Measurements from ENCODE around the gene FSHR. TPM values are rescaled to one million over a fixed set of nuclear protein-coding genes. Genes with fewer than 3 reads are reported as not detected.

Gene FSHR
- total and polyA plus RNA-seq, 2 donors, result not detected

DNA sequence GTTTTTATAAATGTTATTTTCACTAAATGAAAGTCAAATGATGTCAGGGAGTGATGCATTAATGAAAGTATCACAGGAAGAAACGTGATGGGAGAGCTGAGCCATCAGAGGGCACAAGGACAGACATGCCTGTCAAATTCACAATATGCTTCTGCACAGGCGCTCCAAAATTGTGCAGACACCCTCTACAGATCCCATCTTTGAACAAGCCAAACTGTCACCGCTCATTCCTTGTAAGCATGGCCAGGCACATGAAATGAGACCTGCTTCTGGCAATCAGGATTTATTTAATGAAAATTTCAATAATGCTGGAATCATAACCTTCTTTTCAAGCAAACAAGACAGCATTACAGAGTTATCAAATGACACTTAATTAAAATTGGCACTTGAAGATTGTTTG is 20.4 kb upstream of the FSHR start:
- Histone ChIP-seq H3K36me3 (ENCODE audit: control insufficient read depth in 2 of 2, insufficient read depth in 2 of 2, low read length in 1 of 2) (no peaks in the 10 kb centered on the region), H3K4me3 (ENCODE audit: low read length in 2 of 2) (no peak overlapping the region), H3K4me1 (ENCODE audit: control insufficient read depth in 2 of 2, insufficient read depth in 2 of 2, low read length in 2 of 2) (no peaks in the 10 kb centered on the region), H3K9me3 (ENCODE audit: control insufficient read depth in 2 of 2, insufficient read depth in 1 of 2, low read length in 1 of 2) (no peaks in the 10 kb centered on the region), H3K27ac (ENCODE audit: low read depth in 1 of 2, low read length in 1 of 2) (no peak overlapping the region), H3K27me3 (ENCODE audit: control insufficient read depth in 2 of 2, insufficient read depth in 1 of 2, low read length in 1 of 2) (no peaks in the 10 kb centered on the region)
- no peak for DNase-seq (ENCODE audit: low read depth in 6 of 9, low spot score in 9 of 9)
- 89% methylated on average over 3 of the region's 3 CpGs for WGBS

DNA sequence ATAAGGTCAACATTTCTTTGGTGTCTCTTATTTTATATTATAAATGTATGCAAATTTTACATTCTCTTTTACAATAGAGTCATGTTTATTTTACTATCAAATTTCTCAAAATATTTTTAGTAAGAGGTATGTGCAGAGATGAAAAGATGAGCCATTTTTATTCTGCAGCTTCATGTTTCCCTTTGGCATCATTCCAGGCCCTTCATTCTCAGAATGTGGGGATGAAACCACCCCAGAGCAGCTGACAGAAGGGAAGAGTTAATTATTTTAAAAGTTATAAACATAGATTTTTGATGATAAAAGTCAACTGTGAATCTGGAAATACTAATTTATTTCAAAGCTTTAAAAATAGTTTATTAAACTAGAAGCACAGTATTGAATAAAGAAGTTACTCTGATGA is 12.8 kb upstream of the FSHR start:
- no peaks in the 10 kb centered on the region for H3K4me1 ChIP-seq (ENCODE audit: control insufficient read depth in 2 of 2, insufficient read depth in 2 of 2, low read length in 2 of 2)
- no peaks in the 10 kb centered on the region for H3K36me3 ChIP-seq (ENCODE audit: control insufficient read depth in 2 of 2, insufficient read depth in 2 of 2, low read length in 1 of 2)
- no peak for DNase-seq (ENCODE audit: low read depth in 6 of 9, low spot score in 9 of 9)
- H3K9me3 ChIP-seq (ENCODE audit: control insufficient read depth in 2 of 2, insufficient read depth in 1 of 2, low read length in 1 of 2), result no peaks in the 10 kb centered on the region
- H3K27ac ChIP-seq (ENCODE audit: low read depth in 1 of 2, low read length in 1 of 2), result no peak overlapping the region
- H3K27me3 ChIP-seq (ENCODE audit: control insufficient read depth in 2 of 2, insufficient read depth in 1 of 2, low read length in 1 of 2), result no peaks in the 10 kb centered on the region
- H3K4me3 ChIP-seq (ENCODE audit: low read length in 2 of 2), result no peak overlapping the region

DNA sequence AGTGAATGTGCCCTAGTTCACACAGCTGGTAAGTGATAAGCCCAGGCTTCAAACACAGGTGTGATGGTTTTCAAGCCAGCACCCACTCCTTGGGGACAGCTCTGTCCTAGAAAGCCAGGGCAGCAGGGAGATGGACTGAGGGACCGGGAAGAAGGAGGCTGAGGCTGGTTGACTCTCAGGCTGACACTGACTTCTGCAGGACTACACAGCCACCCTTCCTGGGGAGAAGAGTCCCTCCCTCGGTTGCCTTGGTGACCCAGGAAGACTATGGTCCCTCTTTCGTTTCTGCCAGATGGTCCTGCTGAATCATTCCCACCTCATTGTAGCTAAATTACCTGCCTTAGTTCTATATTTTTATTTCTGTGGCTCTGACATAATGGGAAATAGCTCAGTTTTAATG is 11.3 kb upstream of the FSHR start:
- Histone ChIP-seq H3K4me3 (ENCODE audit: low read length in 2 of 2) (no peak overlapping the region), H3K27me3 (ENCODE audit: control insufficient read depth in 2 of 2, insufficient read depth in 1 of 2, low read length in 1 of 2) (no peaks in the 10 kb centered on the region), H3K4me1 (ENCODE audit: control insufficient read depth in 2 of 2, insufficient read depth in 2 of 2, low read length in 2 of 2) (no peaks in the 10 kb centered on the region), H3K27ac (ENCODE audit: low read depth in 1 of 2, low read length in 1 of 2) (no peak overlapping the region), H3K36me3 (ENCODE audit: control insufficient read depth in 2 of 2, insufficient read depth in 2 of 2, low read length in 1 of 2) (no peaks in the 10 kb centered on the region), H3K9me3 (ENCODE audit: control insufficient read depth in 2 of 2, insufficient read depth in 1 of 2, low read length in 1 of 2) (no peaks in the 10 kb centered on the region)
- 60% methylated on average over 3 of the region's 3 CpGs for WGBS
- no peak for DNase-seq (ENCODE audit: low read depth in 6 of 9, low spot score in 9 of 9)

DNA sequence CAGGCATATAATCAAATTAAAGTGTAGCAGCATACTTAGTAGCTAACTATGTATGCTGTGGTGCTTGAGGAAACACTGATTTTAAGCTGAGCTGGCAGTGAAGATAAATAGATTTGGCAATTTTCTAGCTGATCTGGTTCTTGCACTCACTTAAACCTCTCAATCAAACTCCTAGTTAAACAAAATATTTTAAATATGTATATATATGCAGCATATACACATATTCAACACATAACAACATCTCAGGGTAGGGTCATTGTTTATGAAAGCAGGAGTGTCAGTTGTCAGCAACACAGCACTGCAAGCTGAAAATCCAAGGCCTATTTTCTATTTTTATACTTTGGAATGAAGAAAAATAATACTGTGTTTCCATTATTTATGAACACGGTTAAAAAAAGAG is 10.4 kb upstream of the FSHR start:
- no peaks in the 10 kb centered on the region for H3K4me1 ChIP-seq (ENCODE audit: control insufficient read depth in 2 of 2, insufficient read depth in 2 of 2, low read length in 2 of 2)
- H3K36me3 ChIP-seq (ENCODE audit: control insufficient read depth in 2 of 2, insufficient read depth in 2 of 2, low read length in 1 of 2), result no peaks in the 10 kb centered on the region
- DNase-seq (ENCODE audit: low read depth in 6 of 9, low spot score in 9 of 9), result no peak
- H3K27ac ChIP-seq (ENCODE audit: low read depth in 1 of 2, low read length in 1 of 2), result no peak overlapping the region
- H3K9me3 ChIP-seq (ENCODE audit: control insufficient read depth in 2 of 2, insufficient read depth in 1 of 2, low read length in 1 of 2), result no peaks in the 10 kb centered on the region
- H3K4me3 ChIP-seq (ENCODE audit: low read length in 2 of 2), result no peak overlapping the region
- no peaks in the 10 kb centered on the region for H3K27me3 ChIP-seq (ENCODE audit: control insufficient read depth in 2 of 2, insufficient read depth in 1 of 2, low read length in 1 of 2)
- 77% methylated on average over 1 of the region's 1 CpG for WGBS

DNA sequence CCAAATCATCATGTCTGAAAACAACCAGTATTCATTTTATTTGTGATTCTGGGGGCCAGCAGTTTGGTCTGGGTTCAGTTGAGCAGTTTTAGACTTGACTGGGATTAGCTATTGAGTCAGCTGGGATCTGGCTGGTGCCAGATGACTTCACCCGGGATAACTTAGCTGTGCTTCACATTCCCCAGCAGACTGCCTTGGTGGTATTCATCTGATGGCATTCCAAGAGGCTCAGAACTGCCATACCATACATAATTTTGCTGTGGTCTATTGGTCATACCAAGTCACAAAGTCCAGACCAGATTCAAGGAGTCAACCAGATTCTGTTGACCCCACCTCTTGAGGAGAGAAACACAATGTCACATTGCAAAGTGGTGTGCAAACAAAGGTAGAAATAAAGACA is 7.8 kb upstream of the FSHR start:
- WGBS, result 93% methylated on average over 1 of the region's 1 CpG
- Histone ChIP-seq H3K4me1 (ENCODE audit: control insufficient read depth in 2 of 2, insufficient read depth in 2 of 2, low read length in 2 of 2) (no peaks in the 10 kb centered on the region), H3K27me3 (ENCODE audit: control insufficient read depth in 2 of 2, insufficient read depth in 1 of 2, low read length in 1 of 2) (no peaks in the 10 kb centered on the region), H3K36me3 (ENCODE audit: control insufficient read depth in 2 of 2, insufficient read depth in 2 of 2, low read length in 1 of 2) (no peaks in the 10 kb centered on the region), H3K27ac (ENCODE audit: low read depth in 1 of 2, low read length in 1 of 2) (no peak overlapping the region), H3K9me3 (ENCODE audit: control insufficient read depth in 2 of 2, insufficient read depth in 1 of 2, low read length in 1 of 2) (no peaks in the 10 kb centered on the region), H3K4me3 (ENCODE audit: low read length in 2 of 2) (no peak overlapping the region)
- no peak for DNase-seq (ENCODE audit: low read depth in 6 of 9, low spot score in 9 of 9)

DNA sequence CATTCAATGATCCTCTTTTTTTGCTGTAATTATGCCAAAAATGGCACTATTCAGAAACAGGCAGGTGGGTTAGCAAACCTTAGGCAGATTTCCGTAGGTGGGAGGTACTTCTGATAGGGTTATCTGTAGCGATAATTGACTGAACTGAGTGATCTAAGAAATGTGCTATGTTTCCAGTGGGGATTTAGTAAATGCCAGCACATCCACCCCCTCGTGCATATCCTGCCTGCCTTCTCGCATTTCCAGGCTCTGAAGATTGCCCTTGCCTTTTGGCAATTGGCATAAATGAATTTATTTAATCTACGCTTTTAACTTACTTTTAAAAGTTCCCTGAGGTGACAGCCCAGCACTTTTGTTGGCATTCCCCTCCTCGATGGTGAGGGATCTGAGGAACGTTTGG is 576 bp upstream of the FSHR start:
- H3K9me3 ChIP-seq (ENCODE audit: control insufficient read depth in 2 of 2, insufficient read depth in 1 of 2, low read length in 1 of 2), result no peaks in the 10 kb centered on the region
- H3K4me3 ChIP-seq (ENCODE audit: low read length in 2 of 2), result no peak overlapping the region
- no peak for DNase-seq (ENCODE audit: low read depth in 6 of 9, low spot score in 9 of 9)
- 75% methylated on average over 7 of the region's 7 CpGs for WGBS
- H3K36me3 ChIP-seq (ENCODE audit: control insufficient read depth in 2 of 2, insufficient read depth in 2 of 2, low read length in 1 of 2), result no peaks in the 10 kb centered on the region
- H3K4me1 ChIP-seq (ENCODE audit: control insufficient read depth in 2 of 2, insufficient read depth in 2 of 2, low read length in 2 of 2), result no peaks in the 10 kb centered on the region
- no peaks in the 10 kb centered on the region for H3K27me3 ChIP-seq (ENCODE audit: control insufficient read depth in 2 of 2, insufficient read depth in 1 of 2, low read length in 1 of 2)
- H3K27ac ChIP-seq (ENCODE audit: low read depth in 1 of 2, low read length in 1 of 2), result no peak overlapping the region

DNA sequence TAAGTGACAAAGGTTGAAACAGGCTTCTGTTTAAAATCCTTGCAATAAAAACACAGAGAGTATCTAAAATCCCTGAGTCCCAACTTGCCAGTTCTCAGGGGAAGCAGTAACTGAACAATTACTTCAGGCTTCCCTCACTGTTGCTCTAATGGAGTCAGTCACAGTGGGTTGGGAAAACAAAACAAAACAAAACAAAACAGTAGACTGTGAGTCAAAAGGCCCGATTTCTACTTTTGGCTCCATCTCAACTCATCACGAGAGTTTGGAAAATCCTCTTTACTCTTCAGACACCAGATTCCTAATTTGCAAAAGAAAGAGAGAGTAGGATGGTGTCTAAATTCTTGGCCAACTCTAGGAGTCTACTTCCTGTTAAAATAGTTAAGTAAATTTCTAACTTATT is 1.1 kb downstream of the FSHR start:
- H3K27me3 ChIP-seq (ENCODE audit: control insufficient read depth in 2 of 2, insufficient read depth in 1 of 2, low read length in 1 of 2), result no peaks in the 10 kb centered on the region
- whole genome bisulfite sequencing, result 76% methylated on average over 2 of the region's 2 CpGs
- no peaks in the 10 kb centered on the region for H3K9me3 ChIP-seq (ENCODE audit: control insufficient read depth in 2 of 2, insufficient read depth in 1 of 2, low read length in 1 of 2)
- no peak overlapping the region for H3K27ac ChIP-seq (ENCODE audit: low read depth in 1 of 2, low read length in 1 of 2)
- DNase-seq (ENCODE audit: low read depth in 6 of 9, low spot score in 9 of 9), result no peak
- no peaks in the 10 kb centered on the region for H3K4me1 ChIP-seq (ENCODE audit: control insufficient read depth in 2 of 2, insufficient read depth in 2 of 2, low read length in 2 of 2)
- H3K4me3 ChIP-seq (ENCODE audit: low read length in 2 of 2), result no peak overlapping the region
- no peaks in the 10 kb centered on the region for H3K36me3 ChIP-seq (ENCODE audit: control insufficient read depth in 2 of 2, insufficient read depth in 2 of 2, low read length in 1 of 2)

DNA sequence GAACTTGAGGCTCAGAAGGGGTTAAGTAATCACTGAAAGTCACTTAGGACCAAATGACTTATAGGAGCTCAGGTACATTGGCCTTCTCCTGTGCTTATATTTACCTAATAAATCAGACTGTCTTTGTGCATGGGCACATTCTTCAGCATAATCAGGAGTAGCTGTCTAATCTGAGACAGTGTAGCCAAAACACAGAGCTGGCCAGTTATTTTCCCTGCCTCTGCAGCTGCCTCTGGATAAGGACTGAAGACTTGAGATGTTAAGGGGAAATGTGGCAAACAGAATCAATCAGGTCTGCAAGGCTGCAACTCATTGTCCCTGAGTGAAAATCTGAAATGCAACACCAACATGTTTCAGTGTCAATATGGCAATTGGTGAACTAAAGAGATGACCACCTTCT is 1.5 kb downstream of the FSHR start:
- Histone ChIP-seq H3K4me1 (ENCODE audit: control insufficient read depth in 2 of 2, insufficient read depth in 2 of 2, low read length in 2 of 2) (no peaks in the 10 kb centered on the region), H3K27me3 (ENCODE audit: control insufficient read depth in 2 of 2, insufficient read depth in 1 of 2, low read length in 1 of 2) (no peaks in the 10 kb centered on the region), H3K9me3 (ENCODE audit: control insufficient read depth in 2 of 2, insufficient read depth in 1 of 2, low read length in 1 of 2) (no peaks in the 10 kb centered on the region), H3K27ac (ENCODE audit: low read depth in 1 of 2, low read length in 1 of 2) (no peak overlapping the region), H3K36me3 (ENCODE audit: control insufficient read depth in 2 of 2, insufficient read depth in 2 of 2, low read length in 1 of 2) (no peaks in the 10 kb centered on the region), H3K4me3 (ENCODE audit: low read length in 2 of 2) (no peak overlapping the region)
- no peak for DNase-seq (ENCODE audit: low read depth in 6 of 9, low spot score in 9 of 9)

DNA sequence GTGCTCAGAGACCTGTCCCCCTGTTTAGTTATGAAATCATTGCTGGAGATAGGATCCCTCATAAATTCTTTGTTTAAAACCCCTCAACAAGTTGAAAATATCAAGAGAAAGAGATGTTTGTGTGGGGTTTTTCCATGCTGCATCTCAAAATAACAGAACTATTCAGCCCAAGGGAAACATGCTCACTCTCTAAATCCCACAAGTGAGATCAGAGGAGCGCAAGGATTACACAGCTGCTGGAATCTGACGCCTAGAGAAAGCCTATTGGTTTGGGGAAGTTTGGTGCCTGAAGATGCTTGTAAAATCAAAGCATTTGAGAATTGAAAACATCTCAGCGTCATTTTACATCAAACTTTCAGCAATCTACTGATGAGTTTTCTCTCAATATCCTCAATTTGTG is 7.9 kb downstream of the FSHR start:
- Histone ChIP-seq H3K27ac (ENCODE audit: low read depth in 1 of 2, low read length in 1 of 2) (no peak overlapping the region), H3K27me3 (ENCODE audit: control insufficient read depth in 2 of 2, insufficient read depth in 1 of 2, low read length in 1 of 2) (no peaks in the 10 kb centered on the region), H3K4me1 (ENCODE audit: control insufficient read depth in 2 of 2, insufficient read depth in 2 of 2, low read length in 2 of 2) (no peaks in the 10 kb centered on the region), H3K36me3 (ENCODE audit: control insufficient read depth in 2 of 2, insufficient read depth in 2 of 2, low read length in 1 of 2) (no peaks in the 10 kb centered on the region), H3K9me3 (ENCODE audit: control insufficient read depth in 2 of 2, insufficient read depth in 1 of 2, low read length in 1 of 2) (no peaks in the 10 kb centered on the region), H3K4me3 (ENCODE audit: low read length in 2 of 2) (no peak overlapping the region)
- no peak for DNase-seq (ENCODE audit: low read depth in 6 of 9, low spot score in 9 of 9)
- 89% methylated on average over 3 of the region's 3 CpGs for WGBS

DNA sequence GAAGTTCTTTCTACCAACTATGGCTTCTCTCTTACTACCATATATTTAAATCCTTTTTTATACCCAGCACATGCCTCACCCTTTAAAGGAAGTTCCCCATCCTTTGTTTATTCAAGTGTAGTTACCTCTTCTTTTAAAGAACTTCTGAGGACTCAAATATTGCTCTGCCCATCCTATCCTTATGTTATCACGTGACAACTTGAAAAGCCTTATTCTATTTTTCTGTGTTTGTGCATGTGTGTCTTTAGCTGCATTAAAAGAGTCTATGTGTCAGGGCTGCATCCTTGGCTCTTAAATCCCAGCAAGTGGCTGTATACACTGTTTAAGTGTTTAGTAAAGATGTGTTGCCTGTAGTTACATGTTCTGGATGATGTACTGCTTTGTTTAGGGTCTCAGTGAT is 22.5 kb downstream of the FSHR start:
- no peaks in the 10 kb centered on the region for H3K4me1 ChIP-seq (ENCODE audit: control insufficient read depth in 2 of 2, insufficient read depth in 2 of 2, low read length in 2 of 2)
- no peak overlapping the region for H3K27ac ChIP-seq (ENCODE audit: low read depth in 1 of 2, low read length in 1 of 2)
- H3K36me3 ChIP-seq (ENCODE audit: control insufficient read depth in 2 of 2, insufficient read depth in 2 of 2, low read length in 1 of 2), result no peaks in the 10 kb centered on the region
- DNase-seq (ENCODE audit: low read depth in 6 of 9, low spot score in 9 of 9), result no peak
- WGBS, result 81% methylated on average over 1 of the region's 1 CpG
- H3K27me3 ChIP-seq (ENCODE audit: control insufficient read depth in 2 of 2, insufficient read depth in 1 of 2, low read length in 1 of 2), result no peaks in the 10 kb centered on the region
- no peaks in the 10 kb centered on the region for H3K9me3 ChIP-seq (ENCODE audit: control insufficient read depth in 2 of 2, insufficient read depth in 1 of 2, low read length in 1 of 2)
- H3K4me3 ChIP-seq (ENCODE audit: low read length in 2 of 2), result no peak overlapping the region
